ENCODE results near the gene TMEM135. TPM values are rescaled to one million over a fixed set of nuclear protein-coding genes. Genes with fewer than 3 reads are reported as not detected.
"Not testable (repeated sequence)": the region's sequence is repeated elsewhere in the genome, so short reads cannot be mapped to it uniquely, and the experiment has no call there.

TMEM135 gene
- polyA plus RNA-seq, 3 donors = 31.7 to 33.1 (median 32.6) TPM

- DNase-seq = no peak
Observed at GRCh38 chr11:87256694-87257340, 219.1 kb downstream of the TMEM135 start.

DNA sequence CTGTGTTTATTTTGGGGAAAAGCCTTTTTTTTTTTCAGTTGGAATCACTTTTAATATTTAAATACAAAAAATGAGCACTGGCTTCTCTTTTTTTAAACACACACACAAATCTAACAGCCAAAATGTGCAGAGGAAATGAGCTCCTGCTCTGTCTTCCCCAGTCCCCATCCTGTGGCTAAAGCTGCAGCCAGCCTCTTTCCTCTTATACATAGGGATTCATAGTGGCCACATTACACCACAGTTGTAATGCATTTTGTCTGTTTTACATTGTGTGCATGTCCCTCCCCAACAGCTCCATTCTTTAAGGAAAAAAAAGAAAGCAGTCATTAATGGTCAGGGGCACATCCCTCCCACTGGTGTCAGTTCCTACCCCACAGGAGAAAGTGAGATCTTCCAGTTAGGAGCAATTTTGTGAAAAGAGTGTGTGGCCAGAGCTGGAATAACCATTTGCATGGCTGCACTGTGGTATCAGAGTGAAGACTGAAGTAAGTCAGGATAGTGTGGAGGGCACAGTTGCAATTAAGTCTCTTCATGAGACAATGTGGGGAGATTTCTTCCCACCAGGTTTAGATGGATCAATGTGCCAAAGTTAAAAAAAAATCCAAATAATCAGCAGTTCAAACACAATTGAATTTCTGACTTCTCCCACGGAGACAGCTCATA, 220.6 kb downstream of the TMEM135 start:
- DNase-seq = no peak

DNA sequence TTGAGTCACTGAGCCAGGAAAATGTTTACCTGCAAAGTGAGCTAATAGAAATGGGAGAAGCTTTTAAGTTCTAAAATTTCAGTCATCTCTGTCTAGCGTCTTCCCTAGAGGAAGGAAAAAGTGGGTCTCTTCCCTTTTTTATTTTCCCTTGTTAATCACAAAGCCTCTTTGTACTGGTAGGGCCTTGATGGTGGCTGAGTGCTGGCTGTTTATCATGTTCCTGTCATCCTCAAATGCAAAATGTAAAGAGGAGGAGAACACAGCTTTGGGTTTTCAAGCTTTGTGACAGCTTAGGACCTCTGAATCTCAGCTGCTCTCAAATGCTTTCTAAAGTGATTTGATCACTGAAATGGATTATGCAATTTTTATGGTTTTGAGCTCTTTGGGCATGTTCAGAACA, 222.0 kb downstream of the TMEM135 start:
- no peak for DNase-seq

DNA sequence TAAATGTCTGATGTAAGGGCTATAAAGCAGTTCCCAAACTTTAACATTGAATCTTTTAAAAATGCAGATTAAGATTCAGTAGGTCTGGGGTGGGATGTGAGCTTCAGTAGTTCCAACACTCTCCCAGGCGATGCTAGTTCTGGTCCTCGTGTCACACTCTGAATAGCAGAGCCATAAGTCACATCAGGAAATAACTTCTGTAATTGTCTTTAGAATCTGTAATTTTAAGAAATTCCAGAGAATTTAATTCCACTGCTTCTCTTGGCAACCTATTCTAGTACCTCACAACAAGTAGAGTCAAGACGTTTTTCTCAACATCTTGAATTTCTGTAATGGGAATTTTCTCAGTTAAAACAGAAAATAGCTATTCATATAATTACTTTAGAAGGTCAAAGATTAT, 223.1 kb downstream of the TMEM135 start:
- no peak for DNase-seq

GRCh38 chr11:87263264-87263838, 225.6 kb downstream of the TMEM135 start:
- no peak for DNase-seq

DNA sequence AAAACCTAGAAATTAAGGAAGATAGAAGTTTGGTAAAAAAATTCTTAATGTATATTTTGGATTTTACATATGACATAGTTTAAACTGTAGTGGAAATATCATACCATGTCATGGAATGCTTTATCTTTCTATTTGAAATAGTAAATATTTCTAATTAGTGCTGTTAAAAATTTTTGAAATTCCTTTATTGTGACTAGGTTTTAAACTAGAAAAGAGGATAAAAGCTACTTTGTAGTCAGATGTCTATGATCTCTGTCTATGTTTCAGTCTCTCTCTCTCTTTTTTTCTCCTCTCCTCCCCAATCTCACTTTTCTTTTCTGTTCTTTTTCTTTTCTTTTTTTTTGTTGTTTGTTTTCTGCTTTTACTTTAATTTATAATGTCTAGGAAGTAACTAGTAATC, 226.2 kb downstream of the TMEM135 start:
- DNase-seq = no peak

GRCh38 chr11:87265132-87265531, 227.4 kb downstream of the TMEM135 start:
- DNase-seq = peak; percentile 14

- peak; percentile 21 for DNase-seq
Observed at GRCh38 chr11:87265979-87266378, 228.2 kb downstream of the TMEM135 start.

DNA sequence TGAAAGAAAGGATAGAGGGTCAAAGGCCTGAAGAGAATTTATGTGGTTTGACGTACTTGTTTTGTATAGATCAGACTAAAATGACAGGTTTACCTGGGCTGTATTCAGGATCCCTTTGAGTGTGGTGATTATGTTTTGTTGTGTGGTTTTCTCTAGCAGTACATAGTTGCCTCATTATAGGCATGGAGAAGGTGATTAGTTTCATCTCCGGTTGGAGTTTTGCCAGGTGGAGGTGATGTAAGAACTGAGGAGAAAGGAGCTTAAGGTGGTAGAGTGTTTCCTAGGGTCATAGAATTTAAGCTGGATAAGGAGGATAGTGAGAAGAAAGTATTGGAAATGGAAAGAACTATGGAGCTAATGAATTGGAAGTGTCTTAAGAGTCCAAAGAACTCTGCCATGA, 229.0 kb downstream of the TMEM135 start:
- no peak for DNase-seq

- not testable (repeated sequence) for DNase-seq
Observed at GRCh38 chr11:87271951-87272350, 234.2 kb downstream of the TMEM135 start.

DNA sequence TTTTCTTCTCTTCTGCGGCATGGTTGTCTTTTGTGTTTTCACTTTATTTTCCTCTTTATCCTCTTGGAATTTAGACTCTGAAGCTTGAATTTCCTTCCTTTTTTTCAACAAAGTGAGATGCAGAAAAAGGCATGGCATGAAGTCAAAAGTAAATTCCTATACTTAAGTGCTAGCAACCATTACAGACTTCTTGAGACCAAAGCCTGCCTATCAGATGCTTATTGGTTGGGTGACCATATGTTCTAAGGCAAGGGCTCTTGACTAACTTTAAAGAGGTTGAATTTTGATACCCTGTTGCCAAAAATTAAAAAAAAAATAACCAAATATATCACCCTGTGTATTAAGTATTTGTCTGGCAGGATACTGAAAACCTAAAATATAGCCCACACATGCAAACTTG, 237.4 kb downstream of the TMEM135 start:
- DNase-seq = no peak

- no peak for DNase-seq
Observed at GRCh38 chr11:87280143-87280542, 242.4 kb downstream of the TMEM135 start.

DNA sequence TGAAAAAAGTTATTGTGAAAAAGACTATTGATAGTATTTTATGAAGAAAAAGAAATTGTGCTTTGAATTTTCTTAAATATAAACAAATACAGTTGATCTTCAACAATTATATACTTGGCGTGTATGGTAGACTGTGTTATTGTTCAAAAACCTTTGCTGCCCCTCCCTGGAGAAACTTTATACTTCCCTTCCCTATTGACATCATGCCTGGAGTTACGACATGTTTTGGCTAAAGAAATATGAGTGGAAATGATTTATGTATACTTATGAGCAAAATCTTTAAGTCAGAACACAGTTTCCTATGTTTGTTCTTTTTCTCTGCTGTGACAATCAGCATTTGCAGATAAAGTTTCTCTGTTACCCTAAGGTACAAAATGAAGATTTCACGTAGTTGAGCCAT, 243.8 kb downstream of the TMEM135 start:
- DNase-seq = peak; percentile 21

DNA sequence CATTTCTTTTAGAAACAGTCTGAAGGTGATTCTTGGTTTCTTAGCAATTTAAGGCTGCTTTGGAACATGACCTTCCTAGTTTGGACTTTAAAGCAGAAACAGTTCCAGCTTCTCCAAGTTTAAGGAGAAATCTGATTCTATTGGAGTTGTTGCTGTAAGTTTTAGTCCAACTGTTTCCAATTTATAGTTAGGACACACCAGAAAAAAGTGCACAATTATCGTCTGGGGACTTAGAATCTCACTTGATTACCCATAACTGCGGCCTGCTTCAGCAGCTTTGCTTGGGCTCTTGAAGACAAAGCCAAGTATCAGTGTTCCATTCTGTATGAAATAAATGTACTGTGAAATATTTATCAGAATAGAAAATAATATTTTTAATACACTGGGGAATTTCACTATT, 246.6 kb downstream of the TMEM135 start:
- no peak for DNase-seq

- not testable (repeated sequence) for DNase-seq
Observed at GRCh38 chr11:87285674-87286073, 247.9 kb downstream of the TMEM135 start.

DNA sequence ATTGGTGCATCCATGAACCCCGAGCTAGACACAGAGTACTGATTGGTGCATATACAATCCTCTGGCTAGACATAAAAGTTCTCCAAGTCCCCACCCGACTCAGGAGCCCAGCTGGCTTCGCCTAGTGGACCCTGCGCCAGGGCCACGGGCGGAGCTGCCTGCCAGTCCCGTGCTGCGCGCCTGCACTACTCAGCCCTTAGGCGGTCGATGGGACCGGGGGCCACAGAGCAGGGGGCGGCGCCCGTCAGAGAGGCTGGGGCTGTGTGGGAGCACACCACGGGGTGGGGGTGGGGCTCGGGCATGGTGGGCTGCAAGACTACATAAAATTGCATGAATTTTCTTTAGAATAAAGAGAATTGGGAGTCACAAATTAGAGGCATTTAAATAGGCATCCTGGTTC, 248.6 kb downstream of the TMEM135 start:
- no peak for DNase-seq

- peak; percentile 62 for DNase-seq
Observed at GRCh38 chr11:87290304-87290922, 252.7 kb downstream of the TMEM135 start.

GRCh38 chr11:87292598-87292997, 254.9 kb downstream of the TMEM135 start:
- DNase-seq = no peak

DNA sequence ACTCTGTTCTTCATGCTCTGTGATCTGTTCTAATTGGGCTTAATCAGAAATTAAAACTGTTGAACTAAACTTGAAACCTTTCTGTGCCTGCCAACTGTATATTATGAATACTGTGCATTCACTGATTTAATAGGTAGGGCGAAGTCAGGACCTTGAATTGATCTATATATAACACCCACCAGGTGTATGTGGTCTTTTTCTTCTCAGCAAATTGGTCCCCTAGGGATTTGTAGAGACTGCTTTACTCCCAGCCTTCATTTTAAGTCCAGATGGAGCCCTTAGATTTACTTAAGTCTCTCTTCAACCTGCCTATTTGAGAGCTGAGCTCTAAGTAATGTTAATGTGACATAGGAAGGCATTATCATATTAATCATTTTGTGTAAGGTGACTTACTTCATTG, 257.5 kb downstream of the TMEM135 start:
- DNase-seq = no peak

GRCh38 chr11:87296627-87297026, 258.9 kb downstream of the TMEM135 start:
- DNase-seq = no peak

DNA sequence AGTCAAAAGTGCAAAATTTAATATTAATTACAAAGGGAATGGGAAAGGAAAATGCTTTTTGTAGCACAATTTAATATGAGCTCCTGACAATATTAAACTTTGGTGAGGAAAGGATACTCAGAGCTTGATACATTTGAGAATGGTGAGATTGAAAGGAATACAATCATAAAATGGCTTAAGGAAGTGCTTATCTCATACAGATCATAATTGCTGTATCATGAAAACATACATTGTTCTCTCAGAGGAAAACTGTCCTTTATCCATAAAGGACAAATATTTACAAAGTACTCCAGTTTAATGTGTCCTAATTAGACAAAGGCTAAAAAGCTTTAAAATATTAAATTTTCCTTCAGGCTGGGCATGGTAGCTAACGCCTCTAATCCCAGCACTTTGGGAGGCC, 260.4 kb downstream of the TMEM135 start:
- DNase-seq = no peak

GRCh38 chr11:87299041-87299481, 261.3 kb downstream of the TMEM135 start:
- no peak for DNase-seq
